Stomach (tissue), 9 donors: ENCODE results near the gene SLC26A2. TPM values are rescaled to one million over a fixed set of nuclear protein-coding genes. Genes with fewer than 3 reads are reported as not detected.

Experiments used
- DNase-seq, 2 donors: peaks; one replicate each; pipeline versions ENCODE4 v3.0.0 to v3.0.0-alpha.2; 2013 to 2019
- H3K27ac ChIP-seq, 5 donors: fragments of 200-600 bp in 4 of 5; sonication (generic) in 4 of 5; one replicate each; pipeline ENCODE4 v1.5.1; 2013 to 2019; ENCODE audit warnings: mild to moderate bottlenecking in 1 of 5, moderate library complexity in 1 of 5
- H3K27me3 ChIP-seq, 3 donors: fragments of 200-600 bp; sonication (generic); one replicate each; pipeline ENCODE4 v1.5.1; 2017 to 2019; ENCODE audit warnings: mixed run types in 1 of 3
- H3K36me3 ChIP-seq, 4 donors: fragments of 200-600 bp; sonication (generic); 1 replicate in 3 of 4; 2 replicates in 1 of 4; pipeline ENCODE4 v1.5.1; 2016 to 2019
- H3K4me1 ChIP-seq, 4 donors: fragments of 200-600 bp; sonication (generic); one replicate each; pipeline ENCODE4 v1.5.1; 2016 to 2019
- H3K4me3 ChIP-seq, 4 donors: fragments of 200-600 bp; sonication (generic) in 3 of 4; one replicate each; pipeline ENCODE4 v1.5.1; 2016 to 2019; ENCODE audit warnings: mild to moderate bottlenecking in 1 of 4
- H3K9me3 ChIP-seq, 4 donors: fragments of 200-600 bp; sonication (generic); one replicate each; pipeline ENCODE4 v1.5.1; 2016 to 2019
- EP300 ChIP-seq: sonication (generic); formaldehyde crosslinking; IDR thresholded peaks from one replicate; pipeline ENCODE4 v1.6.1; 2017; ENCODE audit warnings: antibody characterized with exemption
- POLR2A ChIP-seq, 4 donors: fragments of 450-650 bp; IDR thresholded peaks; one replicate each; pipeline ENCODE4 v1.6.1; 2016; ENCODE audit warnings: antibody characterized with exemption in 4 of 4, control low read depth in 2 of 4, mild to moderate bottlenecking in 1 of 4, moderate library complexity in 1 of 4
- POLR2AphosphoS5 ChIP-seq, 3 donors: sonication (generic); formaldehyde crosslinking; IDR thresholded peaks; one replicate each; pipeline ENCODE4 v1.6.1; 2016; ENCODE audit warnings: antibody characterized with exemption in 3 of 3
- WGBS, 5 donors: extraction: QIAGEN DNeasy Blood & Tissue Kit in 3 of 5; methylation state at CpG; one replicate each; pipeline versions ENCODE4 v1.1.5 to v1.1.7; 2013 to 2018; 5-methylcytosine and 5-hydroxymethylcytosine counted together
- intact Hi-C: fragments of 100-400 bp; cut with DNase I; formaldehyde crosslinking; loops from one replicate; pipeline ENCODE4 v1.15.1; 2023; ENCODE audit warnings: low total_unique reads
- polyA plus RNA-seq, 3 donors: library from polyadenylated mRNA; stranded (reverse); fragments of 200-250 nt; gene quantifications; one replicate each; pipeline ENCODE4 v1.2.3, GENCODE V29; 2013
- total RNA-seq, 5 donors: library from RNA; depleted of rRNA; stranded (reverse); fragments of >200 nt; gene quantifications; one replicate each; pipeline versions ENCODE4 v1.1.0 to v1.2.3, GENCODE V29; 2014 to 2016
- TF ChIP-seq, protein P1 (sequence below), 7 experiments: fragments of 450-650 bp in 4 of 7; fragments of 200-600 bp in 3 of 7; sonication (generic) in 3 of 7; IDR thresholded peaks; one replicate each; pipeline ENCODE4 v1.5.1; 2016 to 2019; ENCODE audit warnings: antibody characterized with exemption in 7 of 7, control low read depth in 2 of 7, mild to moderate bottlenecking in 1 of 7
- donor health status: healthy with polysubstance abuse.
- donor health status: Bipolar disorder and iron deficiency.
- donor health status: healthy.

Gene SLC26A2
- total and polyA plus RNA-seq, 8 donors, result 0.81 to 135 (median 7.5) TPM

DNA sequence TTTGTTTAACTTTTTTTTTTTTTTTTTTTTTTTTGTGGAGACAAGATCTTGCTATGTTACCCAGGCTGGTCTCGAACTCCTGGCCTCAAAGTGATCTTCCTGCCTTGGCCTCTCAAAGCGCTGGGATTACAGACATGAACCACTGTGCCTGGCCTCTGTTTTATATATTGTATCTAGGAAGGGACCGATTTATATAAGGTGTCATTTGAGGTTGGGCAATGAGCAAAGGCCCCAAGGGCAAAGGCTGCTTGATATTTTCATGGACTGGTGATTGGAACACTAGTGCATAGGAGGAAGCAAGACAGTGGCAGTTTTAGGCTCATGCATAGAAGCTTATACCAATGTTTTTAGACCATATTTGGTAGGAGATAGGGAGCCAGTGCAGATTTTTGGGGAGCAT, 3.2 kb downstream of the SLC26A2 start:
- intact Hi-C loops, result no loop called here
- DNase-seq, result no peak
- H3K9me3 ChIP-seq, result no peaks in the 10 kb centered on the region
- H3K4me1 ChIP-seq, result peaks cover 11 to 21% (median 20%) of the 10 kb centered on the region in 4 donors
- TF ChIP-seq EP300 (no peak), POLR2AphosphoS5 (IDR thresholded peaks at IDR 0.05) (no peak), POLR2A (IDR thresholded peaks at IDR 0.05) (no peak)
- TF ChIP-seq, protein P1, sequence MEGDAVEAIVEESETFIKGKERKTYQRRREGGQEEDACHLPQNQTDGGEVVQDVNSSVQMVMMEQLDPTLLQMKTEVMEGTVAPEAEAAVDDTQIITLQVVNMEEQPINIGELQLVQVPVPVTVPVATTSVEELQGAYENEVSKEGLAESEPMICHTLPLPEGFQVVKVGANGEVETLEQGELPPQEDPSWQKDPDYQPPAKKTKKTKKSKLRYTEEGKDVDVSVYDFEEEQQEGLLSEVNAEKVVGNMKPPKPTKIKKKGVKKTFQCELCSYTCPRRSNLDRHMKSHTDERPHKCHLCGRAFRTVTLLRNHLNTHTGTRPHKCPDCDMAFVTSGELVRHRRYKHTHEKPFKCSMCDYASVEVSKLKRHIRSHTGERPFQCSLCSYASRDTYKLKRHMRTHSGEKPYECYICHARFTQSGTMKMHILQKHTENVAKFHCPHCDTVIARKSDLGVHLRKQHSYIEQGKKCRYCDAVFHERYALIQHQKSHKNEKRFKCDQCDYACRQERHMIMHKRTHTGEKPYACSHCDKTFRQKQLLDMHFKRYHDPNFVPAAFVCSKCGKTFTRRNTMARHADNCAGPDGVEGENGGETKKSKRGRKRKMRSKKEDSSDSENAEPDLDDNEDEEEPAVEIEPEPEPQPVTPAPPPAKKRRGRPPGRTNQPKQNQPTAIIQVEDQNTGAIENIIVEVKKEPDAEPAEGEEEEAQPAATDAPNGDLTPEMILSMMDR (IDR thresholded peaks at IDR 0.05), result no peak
- H3K4me3 ChIP-seq, result no peak overlapping the region
- WGBS, 5 donors, result 86 to 100% (median 97%) methylated on average over 3 of the region's 3 CpGs
- H3K36me3 ChIP-seq, result no peaks in the 10 kb centered on the region
- H3K27ac ChIP-seq, result no peak overlapping the region
- no peaks in the 10 kb centered on the region for H3K27me3 ChIP-seq

DNA sequence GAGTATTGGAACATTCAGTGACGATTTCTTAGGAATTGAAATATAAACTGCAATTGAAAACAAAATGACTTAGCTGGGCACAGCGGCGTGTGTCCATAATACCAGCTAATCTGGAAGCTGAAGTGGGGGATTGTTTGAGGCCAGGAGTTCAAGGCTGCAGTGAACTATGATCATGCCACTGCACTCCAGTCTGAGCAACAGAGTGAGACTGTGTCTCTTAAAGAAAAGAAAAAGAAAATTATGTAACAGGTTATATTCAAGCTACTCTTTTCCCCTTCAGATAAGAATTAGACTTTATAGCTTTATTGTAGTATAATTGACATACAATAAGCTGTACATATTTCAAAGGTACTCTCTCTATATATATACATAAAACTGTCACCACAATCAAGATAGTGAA, 6.4 kb downstream of the SLC26A2 start:
- Histone ChIP-seq H3K9me3 (no peaks in the 10 kb centered on the region), H3K27ac (no peak overlapping the region), H3K4me3 (no peak overlapping the region), H3K4me1 (peaks cover 0 to under 1% (median 0%) of the 10 kb centered on the region in 4 donors), H3K27me3 (no peaks in the 10 kb centered on the region), H3K36me3 (peaks cover 0 to 5% (median 0%) of the 10 kb centered on the region in 4 donors)
- WGBS, 5 donors, result 78 to 93% (median 90%) methylated on average over 3 of the region's 3 CpGs
- intact Hi-C loops, result no loop called here
- no peak for DNase-seq
- TF ChIP-seq, protein P1 (IDR thresholded peaks at IDR 0.05), result no peak
- TF ChIP-seq EP300 (no peak), POLR2AphosphoS5 (IDR thresholded peaks at IDR 0.05) (no peak), POLR2A (IDR thresholded peaks at IDR 0.05) (no peak)

DNA sequence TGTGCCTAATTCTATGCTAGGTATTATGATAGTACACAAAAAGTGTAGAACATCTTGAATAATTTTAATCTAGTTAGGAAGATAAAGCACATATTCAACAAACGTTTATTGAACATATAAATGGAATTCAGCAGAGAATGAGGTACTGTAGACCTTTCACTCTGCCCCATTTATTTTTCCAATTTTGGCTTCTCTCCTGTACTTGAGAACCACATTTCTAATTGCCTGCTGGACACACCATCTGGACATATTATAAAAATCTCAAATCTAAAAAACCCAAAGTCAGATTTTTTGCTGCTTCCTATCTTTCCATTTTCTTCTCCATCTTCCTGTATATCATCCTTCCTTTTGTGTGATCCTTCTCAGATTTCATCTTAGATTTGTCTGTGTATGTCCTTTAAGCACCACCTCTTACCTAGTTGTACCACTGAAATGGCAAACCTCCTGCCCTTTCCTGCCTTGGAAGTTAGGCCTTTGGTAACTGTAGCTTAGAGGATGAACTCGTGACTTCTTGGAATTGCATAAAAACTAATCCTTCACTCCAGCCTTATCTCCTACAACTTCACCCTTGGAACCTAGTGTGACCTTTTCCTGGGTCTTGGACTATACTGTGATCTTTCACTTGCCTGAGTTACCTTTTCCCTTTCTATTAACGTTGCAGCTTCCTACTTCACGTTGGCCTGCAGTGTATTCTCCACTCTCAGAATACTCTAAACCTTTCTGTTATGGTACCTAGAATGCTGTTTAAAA, 8.8 kb downstream of the SLC26A2 start:
- TF ChIP-seq POLR2A (IDR thresholded peaks at IDR 0.05) (no peak), EP300 (no peak), POLR2AphosphoS5 (IDR thresholded peaks at IDR 0.05) (no peak)
- TF ChIP-seq, protein P1 (IDR thresholded peaks at IDR 0.05), result no peak
- intact Hi-C loops, result no loop called here
- peaks cover 0 to 5% (median 0%) of the 10 kb centered on the region in 4 donors for H3K36me3 ChIP-seq
- H3K4me3 ChIP-seq, result no peak overlapping the region
- DNase-seq, result no peak
- WGBS, 5 donors, result 76 to 83% (median 77%) methylated on average over 4 of the region's 4 CpGs
- no peaks in the 10 kb centered on the region for H3K9me3 ChIP-seq
- H3K27ac ChIP-seq, result no peak overlapping the region
- H3K4me1 ChIP-seq, result no peaks in the 10 kb centered on the region
- H3K27me3 ChIP-seq, result no peaks in the 10 kb centered on the region

DNA sequence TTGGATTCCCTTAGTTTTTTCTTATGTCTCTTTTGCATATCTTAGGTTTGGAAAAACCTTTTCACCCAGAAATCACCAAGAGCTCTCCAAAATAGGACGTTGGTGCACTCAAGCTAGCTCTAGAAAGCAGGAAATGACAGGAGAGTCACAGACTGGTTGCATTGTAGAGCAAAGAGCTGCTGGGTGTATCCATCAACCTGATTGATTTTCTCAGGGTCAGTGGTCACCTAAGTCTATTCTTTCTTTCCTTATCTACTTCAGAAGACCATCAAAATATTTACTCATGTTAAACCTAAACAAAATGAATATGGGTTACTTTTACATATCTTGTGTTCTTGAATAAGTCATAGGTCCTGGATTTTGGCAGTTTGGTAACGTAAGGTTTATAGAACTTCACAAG, 14.9 kb downstream of the SLC26A2 start:
- TF ChIP-seq POLR2AphosphoS5 (IDR thresholded peaks at IDR 0.05), result no peak
- no peak for TF ChIP-seq EP300
- TF ChIP-seq, protein P1 (IDR thresholded peaks at IDR 0.05), result no peak
- TF ChIP-seq POLR2A (IDR thresholded peaks at IDR 0.05), result no peak
- Histone ChIP-seq H3K4me3 (no peak overlapping the region), H3K27ac (no peak overlapping the region), H3K27me3 (no peaks in the 10 kb centered on the region), H3K36me3 (peaks cover 7 to 30% (median 22%) of the 10 kb centered on the region in 4 donors), H3K4me1 (no peaks in the 10 kb centered on the region), H3K9me3 (no peaks in the 10 kb centered on the region)
- intact Hi-C loops, result no loop called here
- 50 to 58% (median 52%) methylated on average over 2 of the region's 2 CpGs for WGBS, 5 donors
- DNase-seq, result no peak
